Activated CD8-positive, alpha-beta T cell treated with anti-CD3 and anti-CD28 coated beads for 36 hours (primary cell): ENCODE results near the gene CHMP5. TPM values are rescaled to one million over a fixed set of nuclear protein-coding genes. Genes with fewer than 3 reads are reported as not detected.

Experiments used
- ATAC-seq: fragments of 200-7000 bp; cut with Tn5 transposase; one replicate; pipeline ENCODE4 v1.10.0; 2021; ENCODE audit warnings: mild to moderate bottlenecking, moderate library complexity
- CTCF ChIA-PET: fragments of 350-600 bp; sonication (Branson Sonifier 250); formaldehyde crosslinking; loops from one replicate; lab custom pipeline; 2021; ENCODE audit warnings: antibody characterized with exemption; lab: Charles Lee
- POLR2A ChIA-PET: fragments of 350-600 bp; sonication (Branson Sonifier 250); formaldehyde crosslinking; loops from one replicate; lab custom pipeline; 2021; ENCODE audit warnings: antibody characterized with exemption; lab: Charles Lee
- DNase-seq: peaks from one replicate; pipeline ENCODE4 v3.0.0-alpha.2; 2020
- H3K27ac Mint-ChIP-seq: one replicate; pipeline ENCODE4 v1.8.0; 2021; ENCODE audit warnings: mild to moderate bottlenecking, mixed read lengths
- H3K27me3 Mint-ChIP-seq: one replicate; pipeline ENCODE4 v1.8.0; 2021; ENCODE audit warnings: mixed read lengths
- H3K36me3 Mint-ChIP-seq: one replicate; pipeline ENCODE4 v1.8.0; 2021; ENCODE audit warnings: low read depth, mixed read lengths
- H3K4me1 Mint-ChIP-seq: one replicate; pipeline ENCODE4 v1.8.0; 2021; ENCODE audit warnings: low read depth, mixed read lengths
- H3K4me3 Mint-ChIP-seq: one replicate; pipeline ENCODE4 v1.8.0; 2021; ENCODE audit warnings: mild to moderate bottlenecking, moderate library complexity, mixed read lengths
- H3K9me3 Mint-ChIP-seq: one replicate; pipeline ENCODE4 v1.8.0; 2021; ENCODE audit warnings: mixed read lengths
- intact Hi-C: fragments of 100-400 bp; cut with micrococcal nuclease; formaldehyde crosslinking; loops from one replicate; pipeline ENCODE4 v1.10.0; 2022
- total RNA-seq, 2 experiments: library from RNA; stranded (reverse); gene quantifications; one replicate each; pipeline ENCODE4 v1.2.3, GENCODE V29; 2021
- TF ChIP-seq, protein P1 (sequence below): fragments of 200-600 bp; IDR thresholded peaks from one replicate; pipeline ENCODE4 v1.8.0; 2022; ENCODE audit warnings: antibody characterized with exemption, mild to moderate bottlenecking

Gene CHMP5
- total RNA-seq, 2 experiments from 2014 or later: 64.6 to 74.2 TPM

DNA sequence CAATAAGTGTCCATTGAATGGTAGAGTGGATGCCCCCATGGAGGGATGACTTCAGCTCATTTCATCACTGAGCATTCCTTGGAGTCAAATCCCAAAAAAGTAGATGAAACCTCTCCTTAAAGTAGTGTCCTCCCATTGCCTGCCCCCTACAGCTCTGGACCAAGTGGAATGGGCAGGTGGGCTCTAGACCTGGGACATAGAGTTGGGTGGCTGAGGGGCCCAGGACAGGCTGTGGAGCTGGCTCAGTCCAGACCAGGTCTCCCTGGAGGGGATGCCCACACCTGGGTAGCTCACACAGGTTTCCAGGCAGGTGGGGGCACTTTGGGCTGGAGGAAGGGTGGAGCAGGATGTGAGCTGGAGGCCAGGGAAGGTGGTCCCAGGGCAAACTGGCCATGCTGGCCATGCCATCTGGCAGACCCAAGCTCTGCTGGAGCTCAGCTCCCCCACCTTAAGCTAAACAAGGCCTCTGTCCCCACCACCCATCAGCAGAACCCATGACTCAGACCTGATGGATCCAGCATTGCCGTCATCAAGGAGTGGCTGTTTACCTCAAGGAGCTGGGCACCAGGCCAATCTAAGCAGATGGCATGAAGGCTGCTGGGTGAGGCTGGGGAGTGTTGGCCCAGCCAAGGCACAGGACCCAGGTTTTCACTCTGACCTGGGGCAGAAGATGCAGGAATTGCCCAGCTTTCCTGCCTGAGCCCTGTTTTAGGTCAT lies 31.1 kb upstream of the CHMP5 start:
- H3K27ac Mint-ChIP-seq: no peak overlapping the region
- ChIA-PET CTCF (interaction anchor here (0.6 to 2.1 kb wide), 4 partner anchors 8 to 94 kb away, joined by 3 to 10 read pairs (median 3); no protein-coding TSS in a partner anchor), POLR2A (interaction anchor here (1.1 to 2.0 kb wide), 6 partner anchors 8 to 208 kb away, joined by 3 to 5 read pairs (median 4); no protein-coding TSS in a partner anchor)
- H3K36me3 Mint-ChIP-seq: no peaks in the 10 kb centered on the region
- H3K9me3 Mint-ChIP-seq: no peaks in the 10 kb centered on the region
- TF ChIP-seq, protein P1, sequence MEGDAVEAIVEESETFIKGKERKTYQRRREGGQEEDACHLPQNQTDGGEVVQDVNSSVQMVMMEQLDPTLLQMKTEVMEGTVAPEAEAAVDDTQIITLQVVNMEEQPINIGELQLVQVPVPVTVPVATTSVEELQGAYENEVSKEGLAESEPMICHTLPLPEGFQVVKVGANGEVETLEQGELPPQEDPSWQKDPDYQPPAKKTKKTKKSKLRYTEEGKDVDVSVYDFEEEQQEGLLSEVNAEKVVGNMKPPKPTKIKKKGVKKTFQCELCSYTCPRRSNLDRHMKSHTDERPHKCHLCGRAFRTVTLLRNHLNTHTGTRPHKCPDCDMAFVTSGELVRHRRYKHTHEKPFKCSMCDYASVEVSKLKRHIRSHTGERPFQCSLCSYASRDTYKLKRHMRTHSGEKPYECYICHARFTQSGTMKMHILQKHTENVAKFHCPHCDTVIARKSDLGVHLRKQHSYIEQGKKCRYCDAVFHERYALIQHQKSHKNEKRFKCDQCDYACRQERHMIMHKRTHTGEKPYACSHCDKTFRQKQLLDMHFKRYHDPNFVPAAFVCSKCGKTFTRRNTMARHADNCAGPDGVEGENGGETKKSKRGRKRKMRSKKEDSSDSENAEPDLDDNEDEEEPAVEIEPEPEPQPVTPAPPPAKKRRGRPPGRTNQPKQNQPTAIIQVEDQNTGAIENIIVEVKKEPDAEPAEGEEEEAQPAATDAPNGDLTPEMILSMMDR: no peak
- H3K4me1 Mint-ChIP-seq: no peaks in the 10 kb centered on the region
- peak; percentile 20 for DNase-seq
- ATAC-seq: no peak
- H3K27me3 Mint-ChIP-seq: no peaks in the 10 kb centered on the region
- intact Hi-C loops: no loop called here
- no peak overlapping the region for H3K4me3 Mint-ChIP-seq

DNA sequence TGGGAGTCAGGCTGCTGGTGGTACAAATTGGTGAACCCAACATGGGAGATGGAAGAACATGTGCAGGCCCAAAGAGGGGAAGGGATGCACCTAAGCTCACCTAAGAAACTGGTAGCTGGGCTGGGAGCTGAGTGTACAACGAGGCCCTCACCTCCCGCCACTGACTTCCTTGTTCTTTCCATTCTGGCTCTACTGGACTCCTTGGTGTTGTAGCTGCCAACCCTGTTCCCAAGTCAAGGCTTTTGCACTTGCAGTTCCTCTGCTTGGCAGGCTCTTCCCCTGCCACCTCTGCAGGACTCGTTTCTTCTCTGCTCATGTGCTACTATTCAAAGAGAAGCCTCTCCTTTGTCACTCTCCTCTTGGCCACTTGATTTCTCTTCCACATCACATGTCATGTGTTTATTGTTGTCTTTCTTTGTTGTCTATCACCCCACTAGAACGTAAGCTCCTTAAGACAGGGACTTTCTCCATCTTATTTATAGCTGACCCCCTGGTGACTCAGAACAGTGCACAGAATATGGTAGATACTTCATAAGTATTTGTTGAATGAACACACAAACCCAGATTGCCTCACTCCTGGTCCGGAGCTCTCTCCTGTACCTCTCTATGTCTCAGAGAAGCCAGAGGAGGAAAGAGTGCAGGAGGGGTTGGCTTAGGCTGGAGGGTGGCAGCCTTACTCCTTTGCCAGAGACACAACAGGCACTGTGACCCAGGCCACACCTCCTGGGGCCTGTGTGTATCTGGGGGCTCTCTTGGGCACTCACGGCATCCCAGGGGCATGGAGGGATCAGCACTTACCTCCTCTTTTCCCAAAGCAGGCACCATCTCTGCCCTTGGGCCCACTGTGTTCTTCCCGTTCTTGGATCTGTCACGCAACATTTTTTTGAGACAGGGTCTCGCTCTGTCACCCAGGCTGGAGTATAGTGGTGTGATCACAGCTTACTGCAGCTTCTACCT lies 30.1 kb upstream of the CHMP5 start:
- intact Hi-C loops: no loop called here
- Mint-ChIP-seq H3K27ac (no peak overlapping the region), H3K9me3 (no peaks in the 10 kb centered on the region), H3K27me3 (no peaks in the 10 kb centered on the region), H3K4me1 (no peaks in the 10 kb centered on the region), H3K4me3 (no peak overlapping the region), H3K36me3 (no peaks in the 10 kb centered on the region)
- TF ChIP-seq, protein P1: no peak
- POLR2A ChIA-PET: interaction anchor here (1.2 to 1.5 kb wide), 3 partner anchors 12 to 27 kb away, joined by 3 to 5 read pairs (median 3); no protein-coding TSS in a partner anchor
- no peak for ATAC-seq
- DNase-seq: no peak
- CTCF ChIA-PET: interaction anchor here (0.6 to 2.1 kb wide), 2 partner anchors 9 to 95 kb away, joined by 3 to 10 read pairs; no protein-coding TSS in a partner anchor

DNA sequence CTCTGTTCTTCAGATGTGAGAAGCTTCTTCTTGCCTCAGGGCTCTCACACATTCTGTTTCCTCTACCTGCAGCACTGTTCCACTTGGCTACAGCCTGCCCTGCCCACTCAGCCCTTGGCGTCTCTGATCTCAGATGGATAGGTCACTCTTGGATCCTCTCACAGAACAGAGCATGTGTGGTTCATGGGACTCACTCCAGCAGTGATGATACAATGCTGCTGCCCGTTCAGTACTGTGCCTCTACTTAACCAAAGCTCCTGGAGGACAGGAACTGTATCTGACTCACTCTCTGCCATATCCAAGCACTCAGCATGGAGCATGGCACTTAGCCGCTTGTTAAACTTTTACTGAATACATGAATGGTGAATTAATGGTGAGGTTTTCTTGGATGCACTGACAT lies 28.3 kb upstream of the CHMP5 start:
- H3K4me1 Mint-ChIP-seq: no peaks in the 10 kb centered on the region
- ChIA-PET CTCF (interaction anchor here (1.1 kb wide), 1 partner anchor 10 kb away, joined by 4 read pairs; no protein-coding TSS in a partner anchor), POLR2A (interaction anchor here (1.0 kb wide), 1 partner anchor 34 kb away, joined by 3 read pairs; no protein-coding TSS in a partner anchor)
- no peaks in the 10 kb centered on the region for H3K9me3 Mint-ChIP-seq
- no peaks in the 10 kb centered on the region for H3K27me3 Mint-ChIP-seq
- H3K27ac Mint-ChIP-seq: no peak overlapping the region
- intact Hi-C loops: no loop called here
- DNase-seq (no peak), ATAC-seq (no peak)
- H3K4me3 Mint-ChIP-seq: no peak overlapping the region
- no peaks in the 10 kb centered on the region for H3K36me3 Mint-ChIP-seq
- TF ChIP-seq, protein P1: no peak

DNA sequence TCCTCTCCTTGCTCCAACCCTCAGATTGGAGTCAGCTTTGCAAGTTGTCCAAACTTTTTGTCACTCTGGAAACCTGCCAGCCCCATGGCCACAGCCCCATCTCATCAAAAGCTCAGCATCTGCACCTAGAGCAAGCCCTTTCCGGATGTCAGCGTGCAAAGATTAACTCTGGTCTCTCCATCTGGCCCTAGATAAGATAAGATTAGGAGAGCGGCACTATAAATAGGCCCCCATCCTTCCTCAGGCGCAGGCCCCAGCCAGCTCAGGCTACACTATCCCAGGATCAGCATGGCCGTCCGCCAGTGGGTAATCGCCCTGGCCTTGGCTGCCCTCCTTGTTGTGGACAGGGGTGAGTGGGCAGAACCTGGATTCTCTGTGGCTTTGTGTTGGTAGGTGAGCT lies 24.9 kb upstream of the CHMP5 start, which contains the start of gene SPINK4:
Gene SPINK4 (plus strand): TSS at position 247 of the 400 bp plus-strand sequence. CDS start 42 bp downstream, at position 289.
- Mint-ChIP-seq H3K27ac (no peak within 1 kb of the TSS), H3K36me3 (no peaks in the 10 kb centered on the region), H3K4me3 (no peak within 1 kb of the TSS), H3K4me1 (no peaks in the 10 kb centered on the region), H3K27me3 (no peaks in the 10 kb centered on the region), H3K9me3 (no peaks in the 10 kb centered on the region)
- ATAC-seq: peak; percentile 30
- DNase-seq: no peak
- ChIA-PET CTCF (interaction anchor here (0.6 to 3.2 kb wide), 2 partner anchors 14 to 84 kb away, joined by 4 to 14 read pairs; no protein-coding TSS in a partner anchor), POLR2A (interaction anchor here (1.0 to 1.5 kb wide), 2 partner anchors 9 to 14 kb away, joined by 3 to 4 read pairs; no protein-coding TSS in a partner anchor)
- TF ChIP-seq, protein P1: no peak
- intact Hi-C loops: no loop called here
